Activated naive CD8-positive, alpha-beta T cell treated with anti-CD3 and anti-CD28 coated beads, Interleukin-2, amount 50 U/mL, for 16 hours (primary cell): Measurements from ENCODE around the gene LGALS8.

Experiments
- DNase-seq: peaks from one replicate; pipeline ENCODE4 v3.0.0-alpha.2; 2020; ENCODE audit warnings: low read depth, low spot score

LGALS8 gene

DNA sequence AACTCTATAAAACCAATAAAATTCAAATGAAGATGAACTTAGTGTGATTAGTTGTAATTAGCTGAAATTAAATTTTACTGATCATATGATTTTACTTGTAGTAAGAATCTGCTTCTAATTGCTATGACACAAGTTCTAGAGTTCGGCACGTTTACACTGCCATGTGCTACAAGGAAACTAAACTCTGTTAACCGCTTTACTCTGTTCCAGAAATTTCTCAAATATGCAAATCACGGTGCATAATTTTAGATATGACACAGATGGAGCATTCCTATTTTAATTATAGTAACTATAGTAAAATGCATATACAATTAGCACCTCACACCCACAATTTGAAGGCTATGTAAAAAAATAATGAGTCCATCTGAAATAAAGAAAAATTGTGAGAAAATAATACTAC lies 65.7 kb downstream of the LGALS8 start:
- no peak for DNase-seq

GRCh38 chr1:236590553-236591150 lies 66.9 kb downstream of the LGALS8 start:
- no peak for DNase-seq

DNA sequence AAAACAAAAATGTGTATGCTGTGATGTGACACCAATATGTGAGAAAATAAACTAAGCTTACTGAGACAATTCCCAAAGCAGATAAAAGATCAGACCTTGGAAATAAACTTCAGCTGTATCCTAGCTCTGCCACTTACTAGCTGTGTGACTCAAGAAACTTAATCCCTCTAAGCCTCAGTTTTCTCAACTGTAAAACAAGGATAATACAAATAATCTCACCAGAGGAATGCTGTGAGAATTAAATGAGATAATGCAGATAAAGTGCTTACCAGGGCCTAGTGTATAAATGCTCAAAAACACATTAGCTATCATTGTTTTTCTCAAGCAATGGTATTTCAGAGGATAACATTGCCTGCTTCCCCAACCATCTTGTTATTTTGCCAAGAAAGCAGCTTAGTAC lies 78.4 kb downstream of the LGALS8 start:
- DNase-seq = no peak
